ENCODE data around the gene GRK5.

GRK5 gene

DNA sequence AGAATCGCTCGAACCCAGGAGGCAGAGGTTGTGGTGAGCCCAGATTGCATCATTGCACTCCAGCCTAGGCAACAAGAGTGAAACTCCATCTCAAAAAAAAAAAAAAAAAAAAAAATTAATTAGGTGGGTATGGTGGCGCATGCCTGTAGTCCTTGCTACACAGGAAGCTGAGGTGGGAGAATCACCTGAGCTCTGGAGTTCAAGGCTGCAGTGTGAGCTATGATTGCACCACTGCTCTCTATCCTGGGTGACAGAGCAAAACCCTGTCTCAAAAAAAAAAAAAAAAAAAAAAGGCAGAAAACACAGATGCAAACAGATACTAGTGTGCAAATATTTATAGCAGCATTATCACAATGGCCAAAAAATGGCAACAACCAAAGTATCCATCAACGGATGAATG lies 200.7 kb downstream of the GRK5 start:
- DNase-seq: no peak

DNA sequence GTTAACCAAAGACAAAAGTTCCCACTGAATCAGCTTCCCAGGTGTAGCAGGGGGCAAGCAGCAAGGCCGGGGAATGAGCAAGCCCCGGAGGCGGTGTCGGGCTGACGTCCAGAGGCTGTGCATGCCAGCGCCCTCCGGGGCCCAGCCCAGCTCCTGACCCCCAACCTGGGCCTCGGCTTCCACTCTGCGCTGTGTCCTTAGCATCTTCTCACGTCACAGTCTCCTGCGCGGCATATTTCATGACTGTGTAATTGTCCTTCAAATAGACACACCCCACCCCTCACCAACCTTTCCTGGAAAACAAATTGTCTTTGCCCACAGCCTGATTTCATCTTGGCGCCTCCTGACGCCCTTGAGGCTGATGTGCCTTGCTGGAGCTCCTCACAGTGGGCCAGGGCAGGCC lies 201.6 kb downstream of the GRK5 start:
- DNase-seq: no peak

DNA sequence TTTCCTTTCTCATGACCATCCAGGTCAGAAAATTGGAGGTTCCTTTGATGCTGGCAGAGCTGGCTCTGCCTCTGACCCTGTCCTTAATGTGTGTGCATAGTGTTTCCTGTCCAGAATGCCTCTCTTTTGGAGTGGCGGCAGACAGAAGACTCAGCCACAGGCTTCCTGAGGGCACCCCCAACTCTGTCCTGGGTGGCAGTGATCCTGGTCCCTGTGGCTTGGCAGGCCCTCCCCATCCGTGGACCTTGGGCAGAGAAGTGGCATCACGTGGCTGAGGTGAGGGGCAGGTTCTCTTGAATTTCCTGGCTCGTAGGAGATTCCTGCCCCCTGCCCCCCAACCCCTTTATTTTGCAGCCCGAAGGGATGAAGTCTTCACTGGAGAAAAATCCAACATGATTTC lies 202.0 kb downstream of the GRK5 start:
- DNase-seq: no peak

DNA sequence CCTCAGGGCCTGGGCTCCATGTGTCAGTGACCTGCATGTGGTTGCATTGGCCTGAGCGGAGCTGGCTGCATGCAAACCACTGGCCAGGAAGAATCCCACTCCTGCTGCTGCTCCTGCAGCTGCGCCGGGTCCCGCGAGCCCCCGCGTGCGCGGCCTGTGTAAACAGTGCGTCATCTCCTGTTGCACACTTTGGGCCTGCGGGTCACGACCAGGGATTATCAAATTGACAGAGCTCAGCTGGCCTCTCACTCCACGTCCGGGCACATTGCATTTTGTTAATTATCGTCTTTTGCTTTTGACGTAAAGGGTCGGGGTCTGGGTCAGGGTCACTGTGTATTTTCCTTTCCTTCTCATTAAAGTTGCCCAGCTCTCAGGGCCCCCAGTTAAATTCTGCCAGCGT lies 202.5 kb downstream of the GRK5 start:
- no peak for DNase-seq

DNA sequence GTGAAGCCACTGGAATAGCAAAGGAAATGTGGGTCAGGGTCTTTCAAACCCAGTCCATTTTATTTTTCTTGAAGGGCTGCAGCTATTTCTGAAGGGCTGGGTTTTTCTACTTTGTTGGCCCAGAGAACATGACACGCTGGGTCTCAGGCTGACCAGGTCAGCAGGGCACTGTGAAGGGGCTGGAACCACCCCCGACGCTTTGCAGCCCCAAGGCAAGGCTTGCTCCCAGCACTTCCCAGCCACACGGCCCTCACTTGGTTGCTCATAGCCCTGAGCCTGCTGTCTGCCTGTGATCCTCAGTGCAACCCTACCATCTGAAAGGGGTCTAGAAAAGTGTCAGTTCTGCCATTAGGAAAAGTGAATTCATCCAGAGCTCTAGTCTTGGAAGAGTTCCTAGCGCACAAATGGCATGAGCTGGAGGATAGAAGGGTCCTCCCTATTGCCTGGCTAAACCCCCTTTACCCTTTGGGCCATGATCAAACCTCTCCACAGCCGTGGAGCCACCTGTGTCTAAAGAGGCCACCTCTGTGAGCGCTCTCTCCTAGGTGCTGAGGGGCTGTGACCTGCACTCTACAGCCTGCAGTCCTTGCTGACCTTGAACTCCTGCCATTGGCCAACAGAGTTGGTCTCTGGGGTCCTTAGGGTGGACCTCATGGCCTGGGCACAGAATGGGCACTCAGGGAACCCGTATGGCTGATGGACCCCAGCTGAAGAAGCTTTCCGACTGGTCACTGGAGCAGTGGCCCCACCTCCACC lies 203.2 kb downstream of the GRK5 start:
- DNase-seq: no peak

DNA sequence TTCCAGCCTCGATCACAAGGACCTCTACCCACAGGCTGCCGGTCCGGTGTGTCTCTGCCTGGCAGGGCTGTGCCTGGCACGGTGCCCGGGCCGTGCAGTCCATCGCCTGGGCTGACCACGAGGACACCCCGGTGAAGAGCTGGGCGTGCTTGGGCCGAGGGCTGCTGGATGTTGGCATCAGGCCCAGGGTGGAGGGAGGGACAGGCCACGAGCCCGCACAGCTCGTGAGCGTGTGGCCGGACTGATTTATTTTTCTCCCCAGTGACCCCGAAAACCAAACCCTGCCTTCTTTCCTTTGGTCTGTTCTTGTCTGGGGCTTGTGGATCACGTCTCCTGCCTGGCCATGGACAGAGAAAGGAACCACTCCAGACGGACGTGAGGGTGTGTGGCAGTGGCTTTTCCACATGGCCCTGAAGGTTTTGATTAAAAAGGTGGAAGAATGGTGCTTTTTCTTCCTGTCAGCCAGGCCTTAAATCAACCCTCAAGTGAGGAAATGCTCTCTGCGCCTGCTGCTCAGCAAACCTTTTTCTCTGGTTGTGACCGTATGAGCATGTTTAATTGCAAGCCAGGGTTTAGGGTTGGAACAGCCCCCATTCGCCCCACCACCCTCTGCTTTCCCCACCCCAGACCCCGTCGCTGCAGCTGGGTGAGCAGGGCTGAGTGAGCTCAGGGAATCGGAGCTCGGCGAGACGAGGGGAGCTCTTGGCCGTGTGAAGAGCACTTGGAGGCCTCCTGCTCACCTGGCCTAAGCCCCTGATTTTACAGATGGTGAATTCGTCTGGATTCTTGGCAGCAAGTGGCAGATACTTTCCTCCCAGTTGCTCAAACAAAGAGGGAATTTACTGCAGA lies 205.1 kb downstream of the GRK5 start:
- peak; percentile 4 to 79 (median 57) for DNase-seq

DNA sequence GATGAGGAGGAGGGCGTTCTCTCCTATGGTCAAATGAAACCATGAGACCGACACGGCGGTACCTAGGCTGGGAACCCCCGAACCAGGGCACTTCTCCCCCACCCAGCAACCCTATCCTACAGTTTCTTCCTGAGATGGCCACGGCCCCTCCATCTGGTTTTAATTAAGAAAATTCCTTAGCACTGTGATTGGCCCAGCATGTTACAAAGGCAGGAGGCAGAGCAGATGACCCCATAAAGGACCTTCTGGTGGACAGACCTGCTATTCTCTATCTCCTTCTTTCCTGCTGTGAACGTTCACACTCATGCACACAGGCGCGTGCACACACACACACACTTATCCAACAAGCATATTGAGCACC lies 205.7 kb downstream of the GRK5 start:
- peak in 1 of 14 donors; percentile 73 for DNase-seq

DNA sequence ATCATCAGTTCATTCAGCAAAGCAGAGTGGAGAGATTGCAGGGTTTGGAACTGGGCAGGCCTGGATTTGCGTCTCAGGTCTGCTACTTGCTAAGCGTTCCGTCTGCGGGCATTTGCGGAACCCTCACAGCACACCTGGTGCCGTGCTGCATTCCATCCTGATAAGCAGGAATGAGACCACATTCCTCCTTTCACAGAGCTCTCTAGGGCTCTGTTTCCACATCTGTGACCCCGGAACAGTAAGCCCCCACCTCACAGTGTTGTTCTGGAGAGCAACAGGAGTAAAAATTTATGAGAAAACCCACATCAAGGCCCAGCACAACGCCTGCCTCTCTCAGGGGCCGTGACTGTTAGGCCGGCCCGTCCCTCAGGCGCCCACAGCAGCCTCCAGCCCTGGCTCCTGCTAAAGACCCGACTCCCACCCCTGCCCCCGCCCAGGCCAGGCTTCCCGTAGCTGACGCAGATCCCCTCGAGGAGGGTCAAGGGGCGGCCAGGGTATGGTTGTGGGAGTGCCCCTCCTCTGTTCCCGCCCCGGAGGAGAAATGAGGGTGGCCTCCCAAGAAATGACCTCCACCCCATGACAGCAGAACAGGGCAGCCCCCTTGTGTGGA lies 206.2 kb downstream of the GRK5 start:
- DNase-seq: no peak

DNA sequence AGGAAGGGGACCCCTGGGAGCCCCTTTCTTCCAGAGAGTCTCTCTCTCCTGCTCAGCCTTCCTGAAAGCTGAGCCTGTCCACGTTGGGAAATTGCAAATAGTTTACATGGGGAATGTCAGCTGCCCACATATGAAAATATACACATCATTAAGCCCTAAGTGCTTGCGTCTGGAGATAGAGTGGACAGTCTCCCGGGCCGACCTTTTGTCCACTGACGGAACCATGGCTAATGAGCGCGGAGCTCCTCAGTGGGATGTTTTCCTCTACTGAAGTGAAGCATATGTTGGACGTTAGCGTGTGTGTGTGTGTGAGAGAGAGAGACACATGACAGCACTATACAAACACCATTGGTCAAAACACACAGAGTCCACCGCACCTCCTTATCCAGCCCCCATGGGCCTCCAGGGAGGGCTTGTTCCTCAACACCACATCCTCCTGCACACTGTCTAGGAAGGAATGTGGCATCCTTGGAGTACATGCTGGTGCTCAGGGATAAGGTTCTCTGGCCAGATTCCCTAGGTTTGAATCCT lies 206.8 kb downstream of the GRK5 start:
- DNase-seq: no peak

DNA sequence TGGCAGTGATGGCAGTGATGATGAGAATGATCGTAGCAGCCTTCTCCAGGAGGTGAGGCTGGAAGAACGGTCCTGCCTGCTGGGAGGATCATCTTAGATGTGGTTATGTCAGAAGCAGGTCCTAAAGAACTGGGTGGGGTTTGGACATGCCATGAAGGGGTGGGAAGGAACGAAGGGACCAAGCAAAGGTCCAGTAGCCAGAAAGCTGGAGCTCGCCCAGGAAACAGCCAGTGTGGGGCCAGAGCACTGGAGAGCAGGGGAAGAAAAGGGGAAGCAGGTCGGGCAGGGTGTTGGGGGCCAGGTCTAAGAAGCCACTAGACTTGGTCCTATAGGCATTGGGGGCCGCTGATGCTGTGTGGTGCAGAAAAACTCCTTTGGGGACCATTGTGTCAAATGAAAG lies 207.8 kb downstream of the GRK5 start:
- DNase-seq: no peak

DNA sequence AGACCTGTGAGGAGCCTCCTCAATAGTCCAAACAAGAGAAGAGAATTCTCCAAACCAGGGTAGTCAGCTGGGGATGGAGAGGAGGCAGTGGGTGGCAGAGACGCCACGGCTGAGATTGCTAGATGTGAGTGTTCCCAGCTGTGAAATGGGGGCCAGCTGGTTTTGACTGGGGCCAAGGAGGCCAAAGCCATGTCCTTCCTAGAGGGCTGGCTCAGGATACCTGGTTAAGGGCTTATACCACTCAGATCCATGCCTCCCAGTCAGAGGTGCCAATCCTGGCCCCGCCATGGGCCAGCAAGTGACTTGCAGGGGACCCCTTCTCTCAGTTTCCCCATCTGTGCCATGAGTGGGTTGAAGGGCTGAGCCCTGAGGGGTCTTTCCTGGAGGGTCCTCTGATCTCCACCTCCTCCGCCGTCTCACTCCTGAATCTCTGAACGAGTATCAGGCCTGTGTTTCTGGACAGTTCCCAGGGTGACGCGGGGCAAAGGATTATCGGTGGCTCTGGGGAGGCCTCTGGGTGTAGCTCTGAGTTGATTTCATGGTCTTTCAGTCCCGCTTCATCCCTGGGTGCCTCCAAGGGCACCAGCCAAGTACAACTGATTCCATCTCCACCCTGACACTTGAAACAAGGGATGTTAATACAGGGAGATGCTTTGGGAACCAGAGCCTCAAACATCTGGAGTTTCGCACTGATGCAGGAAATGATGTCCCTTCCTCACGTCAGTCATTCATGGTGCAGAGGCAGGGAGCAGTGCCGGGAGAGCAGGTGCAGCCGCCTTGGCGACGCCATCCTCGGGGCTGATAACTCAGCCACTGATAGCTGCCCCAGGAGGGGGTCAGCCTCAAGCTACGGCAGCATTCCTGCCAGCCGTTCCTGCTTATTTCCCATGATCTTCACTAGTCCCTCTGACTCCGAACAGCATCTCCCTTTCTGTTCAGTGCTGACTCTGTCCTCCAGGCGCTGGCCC lies 208.4 kb downstream of the GRK5 start:
- DNase-seq: no peak

DNA sequence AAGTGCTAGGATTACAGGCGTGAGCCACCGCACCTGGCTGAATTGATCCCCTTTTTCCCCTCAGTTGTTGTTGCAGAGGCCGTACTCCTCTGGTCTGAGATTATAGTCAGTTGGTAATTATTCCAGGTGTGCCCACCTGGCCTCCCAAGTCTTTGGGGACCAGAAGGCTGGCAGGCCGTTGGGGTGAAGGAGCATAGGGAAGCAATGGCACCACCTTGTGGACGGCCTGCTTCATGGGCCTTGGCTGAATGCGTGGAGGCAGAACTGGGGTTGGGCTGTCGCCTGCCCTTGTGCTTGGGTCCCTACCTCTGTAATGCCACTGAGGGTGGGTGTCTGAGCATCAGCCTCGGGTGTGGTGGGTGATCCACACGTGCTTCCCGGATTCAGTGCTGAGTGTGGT lies 209.5 kb downstream of the GRK5 start:
- peak in 7 of 14 donors; percentile 2 to 27 (median 14) for DNase-seq

DNA sequence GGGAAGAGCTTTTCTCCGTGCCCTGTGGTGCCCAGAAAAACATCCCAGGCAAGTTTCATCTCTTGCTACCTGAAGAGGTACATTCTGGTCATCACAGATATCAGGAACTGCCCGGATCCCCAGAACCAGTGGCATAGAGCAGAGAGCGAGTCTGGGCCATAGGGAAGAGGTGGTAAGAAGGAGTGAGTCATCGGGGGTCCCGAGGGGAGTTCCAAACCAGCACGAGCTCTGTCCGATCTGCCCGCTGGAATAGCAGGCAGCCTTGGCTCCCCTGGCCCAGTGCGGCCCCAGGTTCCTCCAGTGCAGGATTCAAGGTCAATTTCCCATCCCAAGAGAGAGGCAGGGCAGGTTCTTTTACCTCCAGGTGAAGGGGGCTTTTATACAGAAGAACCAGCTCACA lies 210.5 kb downstream of the GRK5 start:
- no peak for DNase-seq

DNA sequence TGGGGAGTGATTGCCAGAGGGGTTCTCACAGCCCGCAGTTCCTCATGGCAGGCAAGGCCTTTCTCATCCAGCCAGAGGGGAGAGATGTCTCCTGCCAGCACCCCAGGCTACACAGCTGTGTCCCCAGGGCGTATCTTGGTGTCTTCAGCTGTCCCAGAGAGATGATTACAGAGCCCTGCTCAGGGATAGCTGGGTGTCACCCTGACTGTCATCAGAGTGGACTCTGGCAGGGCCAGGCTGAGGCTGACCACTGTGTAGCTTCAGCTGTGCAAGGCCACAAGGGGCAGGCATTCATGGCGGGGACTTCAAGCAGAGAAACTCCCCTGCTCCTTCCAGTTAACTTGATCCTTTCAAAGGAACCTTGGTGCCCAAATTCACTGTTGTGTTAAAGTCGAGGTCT lies 211.0 kb downstream of the GRK5 start:
- DNase-seq: no peak

DNA sequence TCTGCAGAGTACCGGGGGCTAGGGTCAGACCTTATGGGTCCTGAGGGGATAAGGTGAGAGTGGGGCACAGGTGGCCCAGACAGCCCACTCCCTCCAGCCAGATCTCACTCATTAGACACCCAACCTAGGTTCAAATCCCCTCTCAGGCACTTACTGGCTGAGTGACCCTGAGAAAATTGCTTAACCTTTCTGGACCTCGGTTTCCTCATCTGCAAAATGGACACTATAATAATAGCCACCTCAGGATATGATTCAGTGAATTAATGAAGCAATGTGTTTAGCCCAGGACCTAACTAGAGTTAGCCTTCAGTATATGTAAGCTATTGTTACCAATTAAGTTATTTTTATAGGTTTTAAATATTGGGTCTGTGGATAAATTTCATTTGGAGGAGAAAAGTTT lies 212.6 kb downstream of the GRK5 start:
- no peak for DNase-seq

DNA sequence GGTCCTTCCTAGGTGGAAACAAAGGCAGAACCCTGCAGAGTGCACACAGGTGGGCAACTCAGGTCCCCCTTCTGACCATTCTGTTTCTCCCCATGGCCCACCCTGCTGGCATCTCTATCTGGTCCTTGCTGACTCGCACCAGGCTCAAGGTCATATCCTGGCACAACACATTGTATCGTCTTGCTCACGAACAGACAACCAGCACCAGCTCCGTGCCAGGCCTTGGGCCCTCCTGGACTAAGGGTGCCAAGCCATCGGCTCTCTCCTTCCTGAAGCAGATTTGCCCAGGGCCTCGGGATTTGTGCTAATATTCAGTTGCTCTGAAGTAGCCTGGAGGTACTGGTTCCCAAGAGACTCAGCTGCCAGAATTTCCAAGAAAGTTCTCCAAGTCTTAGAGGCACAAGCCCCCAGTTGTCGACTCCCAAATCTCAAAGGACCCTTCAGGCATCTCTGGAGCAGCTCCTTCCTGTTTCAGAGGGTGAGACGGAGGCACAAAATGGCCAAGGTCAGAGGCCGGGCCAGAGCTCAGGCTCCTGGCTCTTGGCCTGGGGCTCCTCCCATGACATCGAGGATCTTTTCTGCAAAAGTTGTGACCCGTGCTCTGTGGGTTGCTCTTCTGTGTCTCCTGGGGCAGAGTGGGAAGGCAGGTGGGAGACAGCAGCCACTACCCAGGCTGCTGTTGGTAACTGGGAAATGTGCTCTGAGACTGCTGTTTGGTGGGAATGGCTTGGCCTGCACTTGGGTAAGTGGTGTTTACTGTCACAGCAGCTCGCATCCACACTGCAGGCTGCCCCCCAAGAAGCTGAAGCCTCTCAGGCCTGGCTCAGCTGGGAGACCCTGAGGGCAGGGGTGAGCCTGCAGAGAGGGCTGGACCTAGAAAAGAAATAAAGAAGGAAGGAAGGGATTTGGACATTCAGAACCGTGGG lies 213.8 kb downstream of the GRK5 start:
- no peak for DNase-seq

DNA sequence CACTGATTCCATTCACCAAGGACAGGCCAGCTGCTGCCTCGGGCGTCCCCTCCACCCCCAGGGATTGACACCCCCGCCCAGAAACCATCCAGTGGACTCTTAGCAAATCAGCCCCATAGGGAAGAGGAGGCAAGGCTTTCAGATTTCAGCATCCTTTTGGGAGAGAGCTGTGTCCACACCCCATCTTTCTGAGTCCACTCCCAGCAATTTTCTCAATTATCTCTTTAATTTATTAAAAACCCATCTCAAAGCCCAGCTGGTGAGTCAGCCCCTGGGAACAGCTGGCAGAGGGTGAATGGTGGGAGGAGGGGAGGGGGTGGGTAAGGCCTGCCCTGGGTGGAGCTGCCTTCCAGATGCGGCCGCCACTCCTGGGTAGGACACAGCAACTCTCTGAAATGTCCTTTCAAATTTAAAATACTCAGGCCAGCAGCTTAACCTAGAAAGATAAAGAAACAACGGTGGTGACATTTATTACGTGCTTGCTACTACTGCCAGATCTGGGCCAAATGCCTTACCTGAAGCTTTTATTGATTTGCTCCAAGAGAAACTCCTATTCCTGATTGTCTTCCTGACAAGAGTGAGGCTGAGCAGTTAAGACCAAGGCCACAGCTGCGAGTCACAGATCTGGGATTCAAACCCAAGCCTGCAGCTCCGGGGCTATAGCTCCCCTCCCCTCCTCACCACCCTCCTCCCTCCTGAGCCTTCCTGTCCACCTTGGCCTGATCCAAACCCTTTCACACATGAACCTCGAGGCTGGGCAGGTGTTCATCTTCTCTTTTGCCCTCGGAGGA lies 214.7 kb downstream of the GRK5 start:
- DNase-seq: no peak

DNA sequence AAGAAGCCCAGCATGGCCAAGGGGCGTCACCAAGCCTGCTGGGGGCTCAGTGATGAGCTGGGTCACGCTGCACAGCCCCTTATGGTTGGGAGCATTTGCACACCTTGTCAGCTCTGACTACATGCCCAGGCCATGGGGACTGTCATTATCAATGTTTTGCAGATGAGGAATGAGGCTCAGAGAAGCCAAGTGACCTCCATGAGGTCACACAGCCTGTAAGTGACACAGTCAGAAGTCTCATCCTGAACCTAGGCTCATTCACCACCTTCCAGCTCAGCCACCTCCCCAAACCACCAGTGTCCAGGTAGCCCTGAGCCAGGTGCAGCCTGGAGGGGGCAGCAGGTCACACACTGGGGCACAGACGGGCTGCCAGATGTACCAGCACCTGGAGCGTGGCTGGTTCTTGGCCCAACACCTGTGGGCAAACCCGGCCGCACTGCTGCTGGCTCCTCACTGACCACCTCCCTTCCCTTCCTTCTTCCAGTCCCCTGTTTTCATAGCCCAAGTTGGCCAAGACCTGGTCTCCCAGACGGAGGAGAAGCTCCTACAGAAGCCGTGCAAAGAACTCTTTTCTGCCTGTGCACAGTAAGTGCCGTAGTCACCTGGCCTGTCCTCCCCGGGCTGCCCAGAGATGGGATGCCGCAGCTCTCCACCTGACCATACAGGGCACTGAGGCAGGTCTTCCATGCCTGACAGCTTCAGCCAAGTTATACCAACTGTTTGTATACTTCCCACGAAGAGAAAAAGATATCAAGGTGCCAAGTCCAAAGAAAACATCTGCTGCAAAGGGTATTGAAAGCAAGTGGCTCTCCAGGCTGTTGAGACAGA lies 215.5 kb downstream of the GRK5 start:
- DNase-seq: no peak
